Loucy (cell line): Measurements from ENCODE around the gene ZNF697.
"Not testable (repeated sequence)": the region's sequence is repeated elsewhere in the genome, so short reads cannot be mapped to it uniquely, and the experiment has no call there.

Experiments used
- CTCF ChIP-seq: fragments of 200-600 bp; sonication (generic); conservative IDR thresholded peaks from 2 replicates; pipeline ENCODE4 v1.5.1; 2014; ENCODE audit warnings: mild to moderate bottlenecking, antibody characterized with exemption, low read length
- EZH2phosphoT487 ChIP-seq: fragments of 200-600 bp; IDR thresholded peaks from 2 replicates; pipeline ENCODE4 v1.6.1; 2018; ENCODE audit warnings: antibody characterized with exemption, mild to moderate bottlenecking, moderate library complexity, borderline replicate concordance

- not testable (repeated sequence) for TF ChIP-seq EZH2phosphoT487, CTCF
These were observed 45.3 kb downstream of the ZNF697 start for GRCh38 chr1:119602789-119603188.
